Suppressor macrophage (primary cell): ENCODE results near the gene ZNF429.
"Not testable (repeated sequence)": the region's sequence is repeated elsewhere in the genome, so short reads cannot be mapped to it uniquely, and the experiment has no call there.

ENCODE experiments used
- DNase-seq, 4 experiments: peaks; one replicate each; pipeline ENCODE4 v3.0.0-alpha.2; 2020 to 2022

Gene ZNF429

GRCh38 chr19:21593502-21593901 lies 88.1 kb downstream of the ZNF429 start:
- DNase-seq: no peak

GRCh38 chr19:21593934-21594820 lies 88.8 kb downstream of the ZNF429 start:
- peak; percentile 83 to 94 (median 87) for DNase-seq

DNA sequence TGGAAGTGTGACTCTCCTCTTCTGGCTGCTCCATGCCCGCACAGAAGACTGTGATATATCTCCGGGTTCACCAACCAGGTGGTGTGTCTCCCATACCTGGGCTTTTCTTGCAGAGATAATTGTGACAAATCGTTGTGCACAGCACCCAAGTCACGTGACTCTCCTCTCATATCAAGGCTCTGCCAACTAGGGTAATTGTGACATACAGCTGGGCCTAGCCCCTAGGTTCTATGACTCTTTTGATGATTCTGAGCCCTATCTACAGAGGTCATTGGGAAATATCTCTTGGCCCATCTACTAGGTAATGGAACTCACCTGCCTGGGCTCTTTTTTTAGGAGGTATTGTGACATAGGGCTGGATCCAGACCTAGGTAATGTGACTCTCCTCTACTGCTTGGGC lies 89.8 kb downstream of the ZNF429 start:
- DNase-seq: no peak

GRCh38 chr19:21602082-21602658 lies 96.8 kb downstream of the ZNF429 start:
- no peak for DNase-seq

GRCh38 chr19:21602659-21603430 lies 97.4 kb downstream of the ZNF429 start:
- DNase-seq: not testable (repeated sequence)

GRCh38 chr19:21603431-21604231 lies 98.2 kb downstream of the ZNF429 start:
- DNase-seq: no peak

GRCh38 chr19:21604351-21604926 lies 99.0 kb downstream of the ZNF429 start:
- peak in 2 of 4 experiments; percentile 6 to 49 for DNase-seq
